Prostate gland (tissue), 2 donors: Measurements from ENCODE around the gene BIRC5.
"Not testable (repeated sequence)": the region's sequence is repeated elsewhere in the genome, so short reads cannot be mapped to it uniquely, and the experiment has no call there.

Source experiments
- CTCF ChIP-seq, 4 experiments: fragments of 200-600 bp in 2 of 4; fragments of 450-650 bp in 2 of 4; sonication (generic) in 2 of 4; IDR thresholded peaks; 1 replicate in 3 of 4; 2 replicates in 1 of 4; pipeline ENCODE4 v1.5.1; 2016 to 2019; ENCODE audit warnings: antibody characterized with exemption in 4 of 4, mild to moderate bottlenecking in 2 of 4, moderate library complexity in 2 of 4
- POLR2A ChIP-seq: fragments of 450-650 bp; IDR thresholded peaks from one replicate; pipeline ENCODE4 v1.6.1; 2016; ENCODE audit warnings: antibody characterized with exemption, mild to moderate bottlenecking

GRCh38 chr17:78235022-78235421, 21.0 kb downstream of the BIRC5 start:
- not testable (repeated sequence) for TF ChIP-seq CTCF (IDR thresholded peaks at IDR 0.05); POLR2A
